Measurements from ENCODE around the gene HIGD2A.

Gene HIGD2A

DNA sequence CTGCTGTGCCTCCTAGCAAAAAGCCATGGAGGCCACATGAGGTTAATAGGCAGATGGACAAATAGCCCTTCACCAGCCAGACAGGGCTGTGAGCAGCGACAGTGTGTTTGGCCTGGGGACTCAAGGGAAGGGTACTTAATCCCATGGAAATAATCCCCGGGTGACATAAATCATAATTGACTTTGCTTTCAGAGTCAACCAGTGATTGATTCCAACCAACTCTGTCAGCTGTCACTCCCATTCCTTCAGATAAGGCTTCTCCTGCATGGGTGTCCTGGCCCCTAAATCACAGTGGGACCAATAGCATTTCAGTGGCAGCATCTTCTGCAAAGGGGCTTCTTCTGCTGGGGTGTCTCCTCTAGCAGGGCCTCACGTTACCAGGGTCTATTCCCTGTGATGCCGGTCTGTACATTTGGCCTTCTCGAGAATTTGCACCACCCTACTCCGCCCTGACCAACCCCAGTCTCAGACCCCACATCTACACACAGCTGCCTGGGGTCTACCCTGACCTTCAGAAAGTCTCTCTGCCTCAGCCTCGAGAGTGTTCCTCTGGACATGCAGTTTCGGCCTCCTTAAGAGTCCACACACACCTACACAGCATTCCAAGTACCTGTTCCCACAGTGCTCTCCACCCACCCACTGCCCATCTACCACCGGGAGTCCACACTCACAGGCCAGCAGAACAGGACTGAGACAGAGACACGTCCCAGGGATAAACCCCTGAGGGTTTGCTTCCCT lies 24.1 kb downstream of the HIGD2A start:
- no peaks in the 10 kb centered on the region; the same call in 1 of the 2 replicates for H3K4me1 ChIP-seq (ENCODE audit: insufficient read depth, low read length)
- H3K9ac ChIP-seq (ENCODE audit: low read depth, low read length), result no peak overlapping the region
- H3K9me3 ChIP-seq (ENCODE audit: control insufficient read depth, insufficient read depth, low read length), result no peaks in the 10 kb centered on the region
- H3K36me3 ChIP-seq (ENCODE audit: insufficient read depth, low read length), result peaks cover 2% of the 10 kb centered on the region; the same call in 1 of the 2 replicates

DNA sequence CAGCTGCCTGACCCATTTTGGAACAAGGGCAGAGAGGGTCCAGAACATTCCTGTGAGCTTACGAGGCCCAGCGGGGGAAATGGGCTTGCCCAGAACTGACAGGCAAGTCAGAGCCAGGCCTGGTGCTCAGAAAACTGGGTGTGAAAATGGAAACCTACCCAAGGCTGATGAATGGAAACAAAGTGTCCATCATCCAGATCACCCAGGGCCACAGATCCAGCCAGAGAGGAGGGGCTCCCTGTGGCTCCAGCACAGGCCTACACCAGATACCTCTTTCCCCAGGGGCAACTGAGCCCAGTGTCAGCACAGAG lies 24.7 kb downstream of the HIGD2A start:
- H3K36me3 ChIP-seq (ENCODE audit: insufficient read depth, low read length), result no peaks in the 10 kb centered on the region
- no peaks in the 10 kb centered on the region; the same call in 1 of the 2 replicates for H3K4me1 ChIP-seq (ENCODE audit: insufficient read depth, low read length)
- H3K9me3 ChIP-seq (ENCODE audit: control insufficient read depth, insufficient read depth, low read length), result no peaks in the 10 kb centered on the region
- H3K9ac ChIP-seq (ENCODE audit: low read depth, low read length), result no peak overlapping the region

GRCh38 chr5:176413709-176414191 lies 25.2 kb downstream of the HIGD2A start:
- Histone ChIP-seq H3K9ac (ENCODE audit: low read depth, low read length) (no peak overlapping the region), H3K4me1 (ENCODE audit: insufficient read depth, low read length) (no peaks in the 10 kb centered on the region; the same call in 1 of the 2 replicates), H3K36me3 (ENCODE audit: insufficient read depth, low read length) (no peaks in the 10 kb centered on the region), H3K9me3 (ENCODE audit: control insufficient read depth, insufficient read depth, low read length) (no peaks in the 10 kb centered on the region)

DNA sequence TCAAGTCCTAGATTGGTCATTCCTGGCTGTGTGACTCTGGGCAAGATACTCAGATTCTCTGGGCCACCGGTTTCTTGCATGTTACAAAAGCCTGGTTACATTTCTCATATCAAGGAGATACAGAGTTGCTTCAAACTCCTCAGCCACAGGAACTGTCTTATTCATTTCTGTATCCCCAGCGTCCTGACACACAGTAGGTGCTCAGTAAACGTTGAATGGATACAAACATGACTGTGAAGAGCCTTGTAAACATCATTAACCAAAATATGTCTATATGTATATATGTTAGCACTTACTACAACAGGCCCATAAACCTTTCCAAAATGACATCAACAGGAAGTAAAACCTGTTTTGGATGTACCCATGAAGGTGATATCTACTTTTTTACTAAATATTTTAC lies 26.2 kb downstream of the HIGD2A start:
- Histone ChIP-seq H3K4me1 (ENCODE audit: insufficient read depth, low read length) (no peaks in the 10 kb centered on the region; the same call in 1 of the 2 replicates), H3K9ac (ENCODE audit: low read depth, low read length) (no peak overlapping the region)

GRCh38 chr5:176415240-176415951 lies 26.8 kb downstream of the HIGD2A start:
- no peaks in the 10 kb centered on the region for H3K36me3 ChIP-seq (ENCODE audit: insufficient read depth, low read length)
- H3K9me3 ChIP-seq (ENCODE audit: control insufficient read depth, insufficient read depth, low read length), result no peaks in the 10 kb centered on the region
- peak overlapping the region; percentile 83 for H3K9ac ChIP-seq (ENCODE audit: low read depth, low read length)
- H3K4me1 ChIP-seq (ENCODE audit: insufficient read depth, low read length), result no peaks in the 10 kb centered on the region; the same call in 1 of the 2 replicates

More for the DNA sequence above, 26.2 kb downstream of the HIGD2A start:
- H3K9me3 ChIP-seq (ENCODE audit: control insufficient read depth, insufficient read depth, low read length), result no peaks in the 10 kb centered on the region
- H3K36me3 ChIP-seq (ENCODE audit: insufficient read depth, low read length), result no peaks in the 10 kb centered on the region

- Histone ChIP-seq H3K9me3 (ENCODE audit: control insufficient read depth, insufficient read depth, low read length) (no peaks in the 10 kb centered on the region), H3K36me3 (ENCODE audit: insufficient read depth, low read length) (no peaks in the 10 kb centered on the region), H3K9ac (ENCODE audit: low read depth, low read length) (peak within 1 kb of the TSS; percentile 83), H3K4me1 (ENCODE audit: insufficient read depth, low read length) (no peaks in the 10 kb centered on the region; the same call in 1 of the 2 replicates)
These were observed 27.7 kb downstream of the HIGD2A start, which contains the start of gene CLTB for GRCh38 chr5:176415952-176416924. Gene CLTB, minus strand, starts transcription at chr5:176416539. Its CDS starts 176 bp downstream, at chr5:176416363.

DNA sequence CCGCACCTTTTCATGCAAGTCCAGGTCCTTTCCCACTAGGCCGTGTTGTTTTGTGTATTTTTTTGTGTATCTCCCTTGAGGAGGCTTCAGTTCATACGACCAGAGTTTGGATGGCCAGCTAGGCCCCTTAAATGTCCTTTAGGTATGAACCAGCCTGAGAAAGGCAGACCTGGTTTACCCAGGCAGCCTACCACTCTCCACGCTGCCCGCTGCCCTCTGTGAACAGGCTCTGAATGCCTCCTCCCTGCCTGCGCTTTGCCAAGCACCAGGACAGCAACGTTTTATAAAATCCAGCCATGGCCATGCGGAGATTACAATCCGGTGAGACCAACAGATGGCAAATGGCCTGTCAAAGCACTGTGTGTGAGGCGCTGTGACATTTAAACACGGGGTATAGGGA lies 28.4 kb downstream of the HIGD2A start:
- Histone ChIP-seq H3K4me1 (ENCODE audit: insufficient read depth, low read length) (no peaks in the 10 kb centered on the region; the same call in 1 of the 2 replicates), H3K36me3 (ENCODE audit: insufficient read depth, low read length) (no peaks in the 10 kb centered on the region), H3K9ac (ENCODE audit: low read depth, low read length) (peak overlapping the region; percentile 3; the same call in 1 of the 2 replicates), H3K9me3 (ENCODE audit: control insufficient read depth, insufficient read depth, low read length) (no peaks in the 10 kb centered on the region)

- Histone ChIP-seq H3K9me3 (ENCODE audit: control insufficient read depth, insufficient read depth, low read length) (no peaks in the 10 kb centered on the region), H3K4me1 (ENCODE audit: insufficient read depth, low read length) (no peaks in the 10 kb centered on the region; the same call in 1 of the 2 replicates), H3K9ac (ENCODE audit: low read depth, low read length) (no peak overlapping the region), H3K36me3 (ENCODE audit: insufficient read depth, low read length) (no peaks in the 10 kb centered on the region)
These were observed 29.7 kb downstream of the HIGD2A start for GRCh38 chr5:176418251-176418650.

GRCh38 chr5:176420086-176420485 lies 31.5 kb downstream of the HIGD2A start:
- no peaks in the 10 kb centered on the region for H3K4me1 ChIP-seq (ENCODE audit: insufficient read depth, low read length)
- no peaks in the 10 kb centered on the region for H3K36me3 ChIP-seq (ENCODE audit: insufficient read depth, low read length)
- H3K9ac ChIP-seq (ENCODE audit: low read depth, low read length), result no peak overlapping the region
- H3K9me3 ChIP-seq (ENCODE audit: control insufficient read depth, insufficient read depth, low read length), result no peaks in the 10 kb centered on the region

GRCh38 chr5:176420972-176421544 lies 32.5 kb downstream of the HIGD2A start:
- Histone ChIP-seq H3K9me3 (ENCODE audit: control insufficient read depth, insufficient read depth, low read length) (peaks cover 2% of the 10 kb centered on the region), H3K4me1 (ENCODE audit: insufficient read depth, low read length) (no peaks in the 10 kb centered on the region), H3K9ac (ENCODE audit: low read depth, low read length) (no peak overlapping the region), H3K36me3 (ENCODE audit: insufficient read depth, low read length) (no peaks in the 10 kb centered on the region)

DNA sequence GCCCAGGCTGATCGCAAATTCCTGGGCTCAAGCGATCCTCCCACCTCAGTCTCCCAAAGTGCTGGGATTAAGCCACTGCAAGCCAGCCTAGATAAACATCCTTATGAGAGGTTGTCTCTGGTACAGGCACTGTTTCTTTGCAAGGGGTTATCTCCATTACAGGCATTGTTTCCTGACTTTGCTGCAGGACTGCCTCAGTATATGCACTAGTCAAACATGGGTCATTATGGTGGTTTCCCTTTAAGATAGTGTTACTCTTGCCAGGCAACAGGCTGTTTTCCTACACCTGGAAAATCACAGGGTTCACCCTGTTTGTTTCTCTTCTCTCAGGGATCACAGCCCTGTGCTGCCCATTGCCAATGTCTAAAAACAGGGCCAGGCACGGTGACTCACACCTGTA lies 35.6 kb downstream of the HIGD2A start:
- Histone ChIP-seq H3K4me1 (ENCODE audit: insufficient read depth, low read length) (no peaks in the 10 kb centered on the region), H3K9me3 (ENCODE audit: control insufficient read depth, insufficient read depth, low read length) (peaks cover 2% of the 10 kb centered on the region), H3K36me3 (ENCODE audit: insufficient read depth, low read length) (no peaks in the 10 kb centered on the region), H3K9ac (ENCODE audit: low read depth, low read length) (no peak overlapping the region)

- Histone ChIP-seq H3K9me3 (ENCODE audit: control insufficient read depth, insufficient read depth, low read length) (peaks cover 2% of the 10 kb centered on the region), H3K9ac (ENCODE audit: low read depth, low read length) (no peak overlapping the region), H3K4me1 (ENCODE audit: insufficient read depth, low read length) (no peaks in the 10 kb centered on the region), H3K36me3 (ENCODE audit: insufficient read depth, low read length) (no peaks in the 10 kb centered on the region)
These were observed 36.6 kb downstream of the HIGD2A start for GRCh38 chr5:176425138-176425537.

DNA sequence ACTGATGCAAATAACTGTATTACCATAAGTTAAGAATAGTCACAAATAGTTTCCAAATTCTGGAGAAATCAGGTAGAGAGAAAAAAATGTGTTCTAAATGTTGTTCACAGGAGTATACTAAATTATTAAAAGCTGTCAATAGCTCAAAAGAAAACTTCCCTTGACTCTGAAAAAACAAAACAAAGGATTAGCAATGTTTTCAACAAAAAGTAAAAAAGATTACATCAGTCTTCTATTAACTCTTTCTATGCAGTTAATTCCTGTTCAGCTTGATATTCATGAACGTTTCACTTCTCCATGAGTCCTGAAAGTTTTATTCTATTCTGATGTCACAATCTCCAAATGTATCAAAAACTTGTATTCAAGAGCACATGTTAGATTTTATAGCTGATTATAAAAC lies 37.2 kb downstream of the HIGD2A start:
- Histone ChIP-seq H3K9ac (ENCODE audit: low read depth, low read length) (no peak overlapping the region), H3K9me3 (ENCODE audit: control insufficient read depth, insufficient read depth, low read length) (peaks cover 2% of the 10 kb centered on the region), H3K36me3 (ENCODE audit: insufficient read depth, low read length) (no peaks in the 10 kb centered on the region), H3K4me1 (ENCODE audit: insufficient read depth, low read length) (no peaks in the 10 kb centered on the region)

- no peak overlapping the region for H3K9ac ChIP-seq (ENCODE audit: low read depth, low read length)
- H3K36me3 ChIP-seq (ENCODE audit: insufficient read depth, low read length), result no peaks in the 10 kb centered on the region
- no peaks in the 10 kb centered on the region for H3K4me1 ChIP-seq (ENCODE audit: insufficient read depth, low read length)
- peaks cover 2% of the 10 kb centered on the region for H3K9me3 ChIP-seq (ENCODE audit: control insufficient read depth, insufficient read depth, low read length)
These were observed 38.3 kb downstream of the HIGD2A start for GRCh38 chr5:176426876-176427275.
